ENCODE results near the gene BRD1.

DNA sequence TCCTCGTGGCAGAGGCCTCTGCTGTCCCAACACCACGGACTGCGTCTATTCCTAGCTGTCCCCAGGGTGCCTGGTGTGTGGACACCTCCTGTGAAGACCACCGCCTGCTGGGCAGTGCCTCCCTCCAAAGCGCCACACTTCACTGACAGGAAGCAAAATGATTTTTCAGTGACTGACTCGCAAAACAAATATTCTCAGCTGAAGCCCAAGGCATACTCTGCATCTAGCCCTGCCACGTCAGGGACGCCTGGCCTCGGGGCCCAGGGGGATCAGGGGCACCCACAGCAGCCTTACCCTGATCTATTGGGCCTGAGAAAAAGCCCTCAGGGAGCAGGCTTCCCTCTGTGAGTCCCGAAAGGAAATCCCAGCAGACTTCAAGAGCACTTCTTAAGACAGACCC lies 2.2 kb downstream of the BRD1 start:
- TF ChIP-seq REST (IDR thresholded peaks at IDR 0.05; ENCODE audit: insufficient read depth in 1 of 2, low read depth in 2 of 2, low read length in 2 of 2) (no peak), POLR2AphosphoS5 (IDR thresholded peaks at IDR 0.05; ENCODE audit: low read depth, low read length) (no peak), TAF1 (IDR thresholded peaks at IDR 0.05; ENCODE audit: borderline replicate concordance, insufficient read depth, low read length) (no peak), SIN3A (IDR thresholded peaks at IDR 0.05; ENCODE audit: borderline replicate concordance, insufficient read depth, low read length) (no peak)
